ENCODE measurements around the gene ACTR3C.
"Not testable (repeated sequence)": the region's sequence is repeated elsewhere in the genome, so short reads cannot be mapped to it uniquely, and the experiment has no call there.

The ACTR3C gene

GRCh38 chr7:150335108-150335773 lies 11.9 kb upstream of the ACTR3C start:
- DNase-seq (ENCODE audit: low spot score) = no peak

GRCh38 chr7:150334108-150334507 lies 10.8 kb upstream of the ACTR3C start:
- DNase-seq (ENCODE audit: low spot score) = no peak

GRCh38 chr7:150333659-150334058 lies 10.3 kb upstream of the ACTR3C start:
- DNase-seq (ENCODE audit: low spot score) = no peak

GRCh38 chr7:150332852-150333635 lies 9.7 kb upstream of the ACTR3C start:
- peak; percentile 38 for DNase-seq (ENCODE audit: low spot score)

- DNase-seq (ENCODE audit: low spot score) = no peak
Measured at GRCh38 chr7:150330211-150330885, 7.0 kb upstream of the ACTR3C start.

GRCh38 chr7:150329331-150330120 lies 6.2 kb upstream of the ACTR3C start:
- DNase-seq (ENCODE audit: low spot score) = peak; percentile 61

GRCh38 chr7:150327308-150327707 lies 4.0 kb upstream of the ACTR3C start:
- DNase-seq (ENCODE audit: low spot score) = peak; percentile 40

GRCh38 chr7:150326657-150327268 lies 3.4 kb upstream of the ACTR3C start:
- DNase-seq (ENCODE audit: low spot score) = peak; percentile 77

GRCh38 chr7:150325901-150326300 lies 2.6 kb upstream of the ACTR3C start:
- no peak for DNase-seq (ENCODE audit: low spot score)

GRCh38 chr7:150325110-150325611 lies 1.8 kb upstream of the ACTR3C start:
- peak; percentile 58 for DNase-seq (ENCODE audit: low spot score)

- DNase-seq (ENCODE audit: low spot score) = peak; percentile 63
Measured at GRCh38 chr7:150324373-150324961, 1.1 kb upstream of the ACTR3C start.

GRCh38 chr7:150323682-150324372 lies 482 bp upstream of the ACTR3C start:
- peak; percentile 13 for DNase-seq (ENCODE audit: low spot score)

- peak; percentile 40 for DNase-seq (ENCODE audit: low spot score)
Measured at GRCh38 chr7:150322114-150322832, 1.1 kb downstream of the ACTR3C start.

GRCh38 chr7:150321788-150322113 lies 1.6 kb downstream of the ACTR3C start:
- no peak for DNase-seq (ENCODE audit: low spot score)

- no peak for DNase-seq (ENCODE audit: low spot score)
Measured at GRCh38 chr7:150317748-150318444, 5.4 kb downstream of the ACTR3C start.

GRCh38 chr7:150316987-150317386 lies 6.4 kb downstream of the ACTR3C start:
- not testable (repeated sequence) for DNase-seq (ENCODE audit: low spot score)

- DNase-seq (ENCODE audit: low spot score) = no peak
Measured at GRCh38 chr7:150314639-150315239, 8.6 kb downstream of the ACTR3C start.

- DNase-seq (ENCODE audit: low spot score) = no peak
Measured at GRCh38 chr7:150313870-150314269, 9.5 kb downstream of the ACTR3C start.

GRCh38 chr7:150313367-150313809 lies 10.0 kb downstream of the ACTR3C start:
- DNase-seq (ENCODE audit: low spot score) = no peak

Data from kidney tubule cell (primary cell).